H9 (cell line): ENCODE measurements around the gene ACBD7. TPM values are rescaled to one million over a fixed set of nuclear protein-coding genes. Genes with fewer than 3 reads are reported as not detected.

Source experiments
- DNase-seq: peaks from one replicate; pipeline ENCODE4 v3.0.0-alpha.2; 2017
- H2AFZ ChIP-seq: one replicate; pipeline ENCODE4 v1.6.1; 2013; ENCODE audit warnings: mild to moderate bottlenecking, low read length, control low read depth, moderate library complexity
- H2AK5ac ChIP-seq: 2 replicates; pipeline ENCODE4 v1.6.1; 2013; ENCODE audit warnings: low read length, control low read depth, mixed read lengths; ENCODE audit not compliant: insufficient read length
- H2BK120ac ChIP-seq: one replicate; pipeline ENCODE4 v1.6.1; 2013; ENCODE audit warnings: low read depth, mild to moderate bottlenecking, low read length, control low read depth, inconsistent platforms; ENCODE audit not compliant: poor library complexity, severe bottlenecking
- H2BK12ac ChIP-seq: 2 replicates; pipeline ENCODE4 v1.6.1; 2013; ENCODE audit warnings: low read length, control low read depth, mixed read lengths, low read depth; ENCODE audit not compliant: insufficient read length
- H2BK15ac ChIP-seq: 2 replicates; pipeline ENCODE4 v1.6.1; 2013; ENCODE audit warnings: low read depth, low read length, control low read depth
- H2BK20ac ChIP-seq: one replicate; pipeline ENCODE4 v1.6.1; 2013; ENCODE audit warnings: low read depth, mild to moderate bottlenecking, low read length, control low read depth, inconsistent platforms; ENCODE audit not compliant: poor library complexity, severe bottlenecking
- H2BK5ac ChIP-seq: 2 replicates; pipeline ENCODE4 v1.6.1; 2013; ENCODE audit warnings: low read length, control low read depth, mixed read lengths; ENCODE audit not compliant: insufficient read length
- H3K14ac ChIP-seq: 2 replicates; pipeline ENCODE4 v1.6.1; 2013; ENCODE audit warnings: low read length, control low read depth; ENCODE audit not compliant: insufficient read depth
- H3K18ac ChIP-seq: 2 replicates; pipeline ENCODE4 v1.6.1; 2013; ENCODE audit warnings: low read depth, mild to moderate bottlenecking, mixed read lengths, low read length, control low read depth; ENCODE audit not compliant: insufficient read length
- H3K23ac ChIP-seq: 2 replicates; pipeline ENCODE4 v1.6.1; 2013; ENCODE audit warnings: low read length, control low read depth, mixed read lengths, low read depth; ENCODE audit not compliant: insufficient read length
- H3K23me2 ChIP-seq: 2 replicates; pipeline ENCODE4 v1.6.1; 2013; ENCODE audit warnings: low read depth, mild to moderate bottlenecking, mixed read lengths, low read length, control low read depth; ENCODE audit not compliant: insufficient read length, poor library complexity, severe bottlenecking
- H3K27ac ChIP-seq: 2 replicates; pipeline ENCODE4 v1.5.1; 2013; ENCODE audit warnings: low read length, control low read depth, mixed read lengths, low read depth; ENCODE audit not compliant: insufficient read length
- H3K27me3 ChIP-seq: 2 replicates; pipeline ENCODE4 v1.6.1; 2013; ENCODE audit warnings: low read length, control low read depth, inconsistent platforms; ENCODE audit not compliant: insufficient read depth
- H3K4ac ChIP-seq: 2 replicates; pipeline ENCODE4 v1.6.1; 2013; ENCODE audit warnings: low read depth, mild to moderate bottlenecking, control low read depth, inconsistent platforms, low read length, moderate library complexity
- H3K4me1 ChIP-seq: 2 replicates; pipeline ENCODE4 v1.6.1; 2013; ENCODE audit warnings: low read length, control low read depth, inconsistent platforms; ENCODE audit not compliant: insufficient read depth
- H3K4me2 ChIP-seq: 2 replicates; pipeline ENCODE4 v1.6.1; 2013; ENCODE audit warnings: low read length, control low read depth, mixed read lengths; ENCODE audit not compliant: insufficient read length, insufficient read depth
- H3K56ac ChIP-seq: 2 replicates; pipeline ENCODE4 v1.6.1; 2013; ENCODE audit warnings: low read depth, mild to moderate bottlenecking, mixed read lengths, low read length, control low read depth; ENCODE audit not compliant: insufficient read length
- H3K79me1 ChIP-seq: 2 replicates; pipeline ENCODE4 v1.6.1; 2013; ENCODE audit warnings: low read depth, mild to moderate bottlenecking, moderate library complexity, low read length, control low read depth, inconsistent platforms; ENCODE audit not compliant: insufficient read depth, poor library complexity, severe bottlenecking
- H3K79me2 ChIP-seq: 2 replicates; pipeline ENCODE4 v1.6.1; 2013; ENCODE audit warnings: low read length, control low read depth, inconsistent platforms; ENCODE audit not compliant: insufficient read depth
- H3K9ac ChIP-seq: 2 replicates; pipeline ENCODE4 v1.6.1; 2013; ENCODE audit warnings: low read length, control low read depth, mixed read lengths; ENCODE audit not compliant: insufficient read length; ENCODE audit errors: extremely low read depth
- H3K9me3 ChIP-seq: one replicate; pipeline ENCODE4 v1.6.1; 2013; ENCODE audit warnings: low read depth, low read length, inconsistent platforms; ENCODE audit not compliant: control insufficient read depth
- H3T11ph ChIP-seq: one replicate; pipeline ENCODE4 v1.6.1; 2013; ENCODE audit warnings: mild to moderate bottlenecking, low read length, control low read depth, inconsistent platforms
- H4K20me1 ChIP-seq: one replicate; pipeline ENCODE4 v1.6.1; 2013; ENCODE audit not compliant: control insufficient read depth, insufficient read length, insufficient read depth
- H4K5ac ChIP-seq: 2 replicates; pipeline ENCODE4 v1.6.1; 2013; ENCODE audit warnings: low read depth, mild to moderate bottlenecking, mixed read lengths, low read length, control low read depth; ENCODE audit not compliant: insufficient read length
- H4K8ac ChIP-seq: replicated peaks from 2 replicates; pipeline ENCODE4 v1.6.1; 2013; ENCODE audit warnings: low read length, control low read depth, mixed read lengths, low read depth; ENCODE audit not compliant: insufficient read length
- H4K91ac ChIP-seq: 2 replicates; pipeline ENCODE4 v1.6.1; 2013; ENCODE audit warnings: low read depth, mild to moderate bottlenecking, moderate library complexity, mixed read lengths, low read length, control low read depth; ENCODE audit not compliant: insufficient read length
- H3K27ac Mint-ChIP-seq, 3 experiments: 2 replicates in 2 of 3; 3 replicates in 1 of 3; pipeline ENCODE4 v1.8.0; 2020 to 2021; ENCODE audit warnings: mixed read lengths in 3 of 3, mild to moderate bottlenecking in 1 of 3, moderate library complexity in 1 of 3
- H3K27me3 Mint-ChIP-seq: 2 replicates; pipeline ENCODE4 v1.8.0; 2021; ENCODE audit warnings: low read depth, mild to moderate bottlenecking, moderate library complexity, mixed read lengths
- H3K36me3 Mint-ChIP-seq, 3 experiments: 2 replicates in 2 of 3; 3 replicates in 1 of 3; pipeline ENCODE4 v1.8.0; 2020 to 2021; ENCODE audit warnings: low read depth in 3 of 3, mixed read lengths in 3 of 3; ENCODE audit not compliant: insufficient read depth in 1 of 3
- H3K4me1 Mint-ChIP-seq, 2 experiments: 2 replicates each; pipeline ENCODE4 v1.8.0; 2020; ENCODE audit warnings: mixed read lengths in 2 of 2
- H3K4me3 Mint-ChIP-seq, 2 experiments: 2 replicates in 1 of 2; 3 replicates in 1 of 2; pipeline ENCODE4 v1.8.0; 2020 to 2021; ENCODE audit warnings: mild to moderate bottlenecking in 2 of 2, mixed read lengths in 2 of 2, moderate library complexity in 1 of 2
- H3K9me3 Mint-ChIP-seq, 2 experiments: 2 replicates in 1 of 2; 3 replicates in 1 of 2; pipeline ENCODE4 v1.8.0; 2020; ENCODE audit warnings: mild to moderate bottlenecking in 2 of 2, mixed read lengths in 2 of 2, moderate library complexity in 1 of 2
- CTCF ChIP-seq: fragments of 200-600 bp; sonication (generic); conservative IDR thresholded peaks from 3 replicates; pipeline ENCODE4 v1.8.0; 2021; ENCODE audit warnings: antibody characterized with exemption, mild to moderate bottlenecking
- WGBS: extraction: QIAGEN DNeasy Blood & Tissue Kit; methylation state at CpG from one replicate; pipeline ENCODE4 v1.1.7; 2013; ENCODE audit warnings: missing lambda C conversion rate, low lambda C conversion rate, mixed read lengths; ENCODE audit not compliant: insufficient read length; ENCODE audit errors: extremely low coverage; 5-methylcytosine and 5-hydroxymethylcytosine counted together
- total RNA-seq: library from RNA; stranded (reverse); gene quantifications from 2 replicates; pipeline ENCODE4 v1.2.1, GENCODE V29; 2021

The ACBD7 gene
- total RNA-seq, 1 experiment from 2014 or later = 25.0 TPM

- H3K4me3 Mint-ChIP-seq = no peak overlapping the region
- no peak overlapping the region for H4K8ac ChIP-seq
- no peak overlapping the region for H3K4me2 ChIP-seq
- H3K9me3 Mint-ChIP-seq = no peaks in the 10 kb centered on the region
- TF ChIP-seq CTCF = no peak
- no peak overlapping the region for H4K5ac ChIP-seq
- peaks cover 4 to 6% of the 10 kb centered on the region in 2 experiments; a peak in 3 of 4 replicates for H3K4me1 Mint-ChIP-seq
- no peak overlapping the region for H2AK5ac ChIP-seq
- H3K14ac ChIP-seq = no peak overlapping the region; the same call in 1 of the 2 replicates
- H3K27me3 Mint-ChIP-seq = no peaks in the 10 kb centered on the region; the same call in 1 of the 2 replicates
- H3K18ac ChIP-seq = no peak overlapping the region
- H2BK12ac ChIP-seq = no peak overlapping the region
- no peak overlapping the region for H3K4ac ChIP-seq
- no peak overlapping the region for H2BK15ac ChIP-seq
- H3K23me2 ChIP-seq = no peaks in the 10 kb centered on the region
- no peaks in the 10 kb centered on the region for H3K27me3 ChIP-seq
- no peak overlapping the region for H2AFZ ChIP-seq
- no peak overlapping the region for H3K9ac ChIP-seq
- H3K9me3 ChIP-seq = no peaks in the 10 kb centered on the region
- peaks cover 2 to 36% (median 34%) of the 10 kb centered on the region in 3 experiments; a peak in 5 of 7 replicates for H3K36me3 Mint-ChIP-seq
- no peaks in the 10 kb centered on the region for H4K20me1 ChIP-seq
- H2BK120ac ChIP-seq = no peak overlapping the region
- no CpG with 5 or more reads among the region's 11 CpGs for WGBS
- no peak overlapping the region for H3K27ac ChIP-seq
- DNase-seq = no peak
- H3K79me2 ChIP-seq = no peaks in the 10 kb centered on the region
- no peak overlapping the region for H2BK20ac ChIP-seq
- no peak overlapping the region for H3K23ac ChIP-seq
- H2BK5ac ChIP-seq = no peak overlapping the region
- H3K4me1 ChIP-seq = no peaks in the 10 kb centered on the region
- no peak overlapping the region; a peak in 1 of 7 replicates for H3K27ac Mint-ChIP-seq
- H4K91ac ChIP-seq = no peak overlapping the region
- no peak overlapping the region for H3T11ph ChIP-seq
- no peak overlapping the region for H3K56ac ChIP-seq
- no peaks in the 10 kb centered on the region for H3K79me1 ChIP-seq
These were observed 47.8 kb upstream of the ACBD7 start for GRCh38 chr10:15136129-15137035.
